Right ventricle myocardium superior (tissue), 1 donor: ENCODE data around the gene CA10. TPM values are rescaled to one million over a fixed set of nuclear protein-coding genes. Genes with fewer than 3 reads are reported as not detected.

Experiments
- ATAC-seq: fragments of 200-7000 bp; cut with Tn5 transposase; one replicate; pipeline ENCODE4 v1.9.1; 2020; ENCODE audit warnings: mild to moderate bottlenecking; ENCODE audit not compliant: poor library complexity
- DNase-seq: peaks from one replicate; pipeline ENCODE4 v3.0.0-alpha.2; 2020
- intact Hi-C: fragments of 100-400 bp; cut with DNase I; formaldehyde crosslinking; loops from one replicate; pipeline ENCODE4 v1.11.2; 2022
- total RNA-seq: library from RNA; stranded (reverse); fragmentation: NEBNext Ultra II Directional; extraction: Animal tissue kit (Norgen Biotek cat#: 25700); gene quantifications from one replicate; pipeline ENCODE4 v1.2.1, GENCODE V29; 2021
- donor health status: DM: no; HTN: yes; CAD: no; lungs with severe emphysema.

The CA10 gene
- total RNA-seq, 1 donor from 2014 or later, result not detected

DNA sequence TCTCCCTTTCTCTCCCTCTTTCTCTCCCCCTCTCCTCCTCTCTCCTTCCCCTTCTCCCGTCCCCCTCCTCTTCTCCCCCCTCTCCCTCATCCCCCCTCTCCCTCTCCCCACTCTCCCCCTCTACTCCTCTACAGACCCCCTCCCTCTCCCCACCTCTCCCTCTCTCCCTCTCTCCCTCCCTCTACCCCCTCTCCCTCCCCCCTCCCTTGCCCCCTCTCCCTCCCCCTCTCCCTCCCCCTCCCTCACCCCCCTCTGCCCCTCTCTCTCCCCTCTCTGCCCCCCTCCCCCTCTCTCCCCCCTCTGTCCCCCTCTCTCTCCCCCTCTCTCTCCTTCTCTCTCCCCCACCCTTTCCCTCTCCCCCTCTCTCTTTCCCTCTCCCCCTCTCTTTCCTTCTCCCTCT, 545.3 kb downstream of the CA10 start:
- intact Hi-C loops, result no loop called here
- DNase-seq (no peak), ATAC-seq (no peak)

GRCh38 chr17:51612692-51613091, 545.8 kb downstream of the CA10 start:
- ATAC-seq, result no peak
- DNase-seq, result no peak
- intact Hi-C loops, result no loop called here

- no peak for ATAC-seq
These were observed 546.9 kb downstream of the CA10 start for GRCh38 chr17:51611585-51611984.

GRCh38 chr17:51610834-51611233, 547.7 kb downstream of the CA10 start:
- intact Hi-C loops, result no loop called here
- DNase-seq (no peak), ATAC-seq (no peak)

More at GRCh38 chr17:51611585-51611984, 546.9 kb downstream of the CA10 start:
- DNase-seq, result no peak
- intact Hi-C loops, result no loop called here

DNA sequence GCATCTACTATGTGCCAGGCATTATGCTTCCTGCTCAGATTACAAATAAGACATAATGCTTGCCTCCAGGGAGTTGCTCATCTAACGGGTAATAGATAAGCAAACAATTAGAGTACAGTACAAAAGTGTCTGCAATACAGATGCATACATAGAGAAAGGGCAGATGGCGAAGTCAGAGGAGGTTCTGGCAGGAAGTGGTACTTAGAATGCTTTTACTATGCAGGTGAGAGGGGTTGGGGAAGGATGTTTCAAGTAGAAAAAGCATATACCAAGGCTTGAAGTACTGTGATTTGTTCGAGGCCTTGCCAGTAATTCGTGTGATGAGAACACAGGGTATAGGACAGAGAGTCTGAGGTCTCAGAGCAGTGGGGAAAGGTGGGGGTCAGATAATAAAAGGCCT, 548.4 kb downstream of the CA10 start:
- DNase-seq, result no peak
- no peak for ATAC-seq
- intact Hi-C loops, result no loop called here

DNA sequence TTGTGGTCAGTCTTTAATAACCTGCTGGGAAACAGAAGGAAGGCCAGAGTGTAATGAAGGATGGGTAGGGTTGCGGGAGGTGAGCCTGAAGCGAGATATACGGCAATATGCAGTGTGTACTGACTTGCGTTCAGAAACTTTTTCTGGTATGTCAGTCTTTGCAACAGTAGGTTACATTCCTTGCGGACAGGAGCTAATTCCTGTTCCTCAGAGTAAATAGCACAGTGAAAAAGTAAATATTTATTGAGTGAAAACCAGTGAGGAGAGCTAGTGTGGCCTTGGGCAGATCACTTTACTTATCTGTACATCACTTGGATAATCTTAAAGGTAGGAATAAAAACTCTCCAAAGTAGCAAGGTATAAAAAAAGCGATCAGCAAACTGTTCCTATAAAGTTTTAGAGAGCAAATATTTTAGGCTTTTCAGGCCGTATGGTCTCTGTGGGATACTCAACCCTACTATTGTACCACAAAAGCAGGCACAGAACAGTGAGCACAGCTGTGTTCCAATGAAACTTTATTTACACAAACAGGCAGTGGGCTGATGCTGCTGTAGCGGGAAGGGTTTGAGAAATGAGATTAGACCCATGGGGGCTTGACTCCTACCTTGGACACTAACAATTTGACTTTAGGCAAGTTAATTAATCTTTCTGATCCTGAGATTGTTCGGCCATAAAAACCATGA, 550.1 kb downstream of the CA10 start:
- no peak for ATAC-seq
- intact Hi-C loops, result no loop called here
- no peak for DNase-seq

DNA sequence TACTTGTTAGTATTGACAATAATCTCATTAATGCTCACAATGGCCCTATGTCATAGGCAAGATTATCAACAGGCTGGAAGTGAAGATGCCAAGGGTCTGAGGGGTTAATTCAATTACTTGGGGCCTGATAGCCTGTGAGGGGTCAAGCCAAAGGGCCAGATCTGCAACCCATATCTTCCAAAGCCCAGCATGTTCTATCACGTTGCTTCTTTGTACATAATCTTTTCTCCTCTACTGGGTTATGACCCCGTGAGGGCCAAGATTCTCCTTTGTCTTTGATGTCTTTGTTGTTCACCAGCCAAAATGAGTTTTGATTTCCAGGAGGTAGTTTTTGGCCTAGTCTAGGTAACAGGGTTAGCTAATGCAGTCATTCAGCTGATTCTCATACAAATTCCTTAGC, 551.0 kb downstream of the CA10 start:
- no peak for DNase-seq
- intact Hi-C loops, result no loop called here
- ATAC-seq, result no peak

DNA sequence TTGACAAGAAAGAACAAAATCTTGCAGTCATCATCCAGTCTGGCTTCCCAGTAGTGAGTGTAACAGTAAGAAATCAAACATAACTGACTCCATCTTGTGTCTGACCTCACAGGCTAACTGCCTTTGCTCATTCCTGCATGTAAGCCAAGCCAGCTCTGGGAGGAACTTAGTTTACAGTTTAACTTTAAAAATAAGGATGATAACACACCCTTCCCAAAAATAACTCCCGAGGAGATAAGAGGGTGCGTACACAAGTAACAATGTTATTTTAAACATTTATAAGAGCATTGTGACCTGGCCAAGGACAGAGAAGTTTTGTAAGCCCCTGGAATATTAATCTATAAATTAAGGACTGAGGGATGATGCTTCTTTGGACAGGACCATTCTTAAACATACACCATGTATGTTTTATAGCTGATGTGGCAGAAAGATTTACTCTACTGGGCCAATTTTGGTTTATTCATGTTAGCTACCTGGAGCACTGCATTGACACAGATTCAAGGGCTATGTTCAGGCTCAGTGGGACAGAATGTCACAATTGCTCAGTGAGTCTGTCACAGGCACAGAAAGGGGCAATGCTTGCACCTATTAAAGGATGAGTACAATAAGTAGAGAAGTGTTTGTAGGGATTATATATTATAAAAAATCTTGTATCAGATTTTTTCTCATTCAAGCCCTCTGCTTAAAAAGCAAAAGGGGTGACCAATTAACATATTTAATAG, 554.1 kb downstream of the CA10 start:
- intact Hi-C loops, result no loop called here
- ATAC-seq, result no peak
- no peak for DNase-seq

- ATAC-seq, result no peak
- intact Hi-C loops, result no loop called here
- DNase-seq, result no peak
These were observed 556.8 kb downstream of the CA10 start for GRCh38 chr17:51601622-51602261.

GRCh38 chr17:51598824-51599223, 559.7 kb downstream of the CA10 start:
- intact Hi-C loops, result no loop called here
- no peak for ATAC-seq
- DNase-seq, result no peak

GRCh38 chr17:51597345-51597744, 561.2 kb downstream of the CA10 start:
- ATAC-seq (no peak), DNase-seq (no peak)
- intact Hi-C loops, result no loop called here

DNA sequence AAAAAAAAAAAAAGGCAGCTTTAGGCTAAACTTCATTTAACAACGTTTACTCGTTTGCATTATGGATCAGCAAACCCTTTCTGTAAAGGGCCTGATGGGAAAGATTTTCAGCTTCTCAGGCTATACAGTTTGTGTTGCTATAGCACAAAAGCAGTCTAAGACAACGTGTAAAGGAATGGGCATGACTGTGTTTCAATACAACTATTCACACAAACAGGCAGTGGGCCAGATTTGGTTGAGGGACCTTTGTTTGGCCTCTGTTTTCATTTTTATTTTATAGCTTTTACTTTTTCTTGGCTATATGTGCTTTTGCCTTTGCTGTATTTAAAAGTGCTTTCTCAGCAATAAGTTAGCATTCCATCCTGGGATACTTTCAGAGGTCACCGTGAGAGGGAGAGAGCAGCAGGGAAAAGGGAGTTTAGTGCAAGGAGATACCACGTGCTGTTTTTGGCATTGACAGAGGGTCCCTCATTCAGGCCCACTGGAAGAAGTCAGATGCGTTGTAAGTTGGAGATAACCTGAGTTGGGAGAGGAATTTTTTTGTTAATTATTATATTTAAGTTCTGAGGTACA, 562.6 kb downstream of the CA10 start:
- ATAC-seq (no peak), DNase-seq (no peak)
- intact Hi-C loops, result no loop called here

GRCh38 chr17:51590071-51590656, 568.4 kb downstream of the CA10 start:
- intact Hi-C loops, result no loop called here
- DNase-seq (no peak), ATAC-seq (no peak)

DNA sequence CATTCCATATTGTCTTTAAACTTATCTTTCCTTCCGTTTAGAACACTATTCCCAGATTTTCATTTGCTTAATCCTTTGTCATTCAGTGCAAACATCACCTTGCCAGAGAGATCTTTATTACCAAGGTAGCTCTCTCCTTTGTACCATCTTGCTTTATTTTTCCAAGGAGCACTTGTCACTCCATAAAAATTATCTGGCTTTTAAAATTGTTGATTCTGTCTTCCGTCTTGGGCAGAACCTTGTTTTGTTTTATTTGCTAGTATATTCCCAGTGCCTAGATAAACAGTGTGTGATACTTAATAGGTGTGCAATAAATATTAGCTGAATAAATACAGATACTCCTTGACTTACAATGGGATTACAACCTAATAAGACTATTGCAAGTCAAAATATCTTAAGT, 570.5 kb downstream of the CA10 start:
- DNase-seq (no peak), ATAC-seq (no peak)
- intact Hi-C loops, result no loop called here

- intact Hi-C loops, result no loop called here
- ATAC-seq, result no peak
- no peak for DNase-seq
These were observed 571.0 kb downstream of the CA10 start for GRCh38 chr17:51587516-51587915.

GRCh38 chr17:51585514-51586104, 572.9 kb downstream of the CA10 start:
- ATAC-seq (no peak), DNase-seq (no peak)
- intact Hi-C loops, result no loop called here

DNA sequence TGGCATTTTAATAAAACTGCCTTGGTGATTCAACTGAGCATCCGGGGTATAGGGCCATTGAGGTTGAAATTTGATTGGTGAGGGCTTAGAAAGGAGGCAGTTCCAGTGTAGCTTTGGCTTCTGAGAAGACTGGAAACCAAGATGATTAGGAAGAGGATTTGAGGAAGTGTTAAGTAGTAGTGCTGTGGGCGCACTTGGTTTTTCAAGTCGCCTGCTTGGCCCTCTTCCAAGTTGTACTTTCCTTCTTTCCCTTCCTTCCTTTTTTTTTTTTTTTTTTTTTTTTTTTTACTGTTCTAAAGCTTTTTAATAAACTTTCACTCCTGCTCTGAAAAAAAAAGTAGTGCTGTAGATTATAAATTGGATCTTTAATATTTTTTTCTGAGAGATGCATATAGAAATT, 577.6 kb downstream of the CA10 start:
- DNase-seq, result no peak
- no peak for ATAC-seq
- intact Hi-C loops, result no loop called here
